VCaP (cell line): ENCODE measurements around the gene SLC17A4.
"Not testable (repeated sequence)": the region's sequence is repeated elsewhere in the genome, so short reads cannot be mapped to it uniquely, and the experiment has no call there.

ENCODE experiments used
- H3K27ac ChIP-seq: fragments of 450-650 bp; 2 replicates; pipeline ENCODE4 v1.5.1; 2017
- TF ChIP-seq, protein P1 (sequence below): fragments of 450-650 bp; conservative IDR thresholded peaks from 2 replicates; pipeline ENCODE4 v1.5.1; 2017; ENCODE audit warnings: mild to moderate bottlenecking, moderate library complexity

The SLC17A4 gene

GRCh38 chr6:25743868-25744267 is 10.7 kb upstream of the SLC17A4 start:
- TF ChIP-seq, protein P1, sequence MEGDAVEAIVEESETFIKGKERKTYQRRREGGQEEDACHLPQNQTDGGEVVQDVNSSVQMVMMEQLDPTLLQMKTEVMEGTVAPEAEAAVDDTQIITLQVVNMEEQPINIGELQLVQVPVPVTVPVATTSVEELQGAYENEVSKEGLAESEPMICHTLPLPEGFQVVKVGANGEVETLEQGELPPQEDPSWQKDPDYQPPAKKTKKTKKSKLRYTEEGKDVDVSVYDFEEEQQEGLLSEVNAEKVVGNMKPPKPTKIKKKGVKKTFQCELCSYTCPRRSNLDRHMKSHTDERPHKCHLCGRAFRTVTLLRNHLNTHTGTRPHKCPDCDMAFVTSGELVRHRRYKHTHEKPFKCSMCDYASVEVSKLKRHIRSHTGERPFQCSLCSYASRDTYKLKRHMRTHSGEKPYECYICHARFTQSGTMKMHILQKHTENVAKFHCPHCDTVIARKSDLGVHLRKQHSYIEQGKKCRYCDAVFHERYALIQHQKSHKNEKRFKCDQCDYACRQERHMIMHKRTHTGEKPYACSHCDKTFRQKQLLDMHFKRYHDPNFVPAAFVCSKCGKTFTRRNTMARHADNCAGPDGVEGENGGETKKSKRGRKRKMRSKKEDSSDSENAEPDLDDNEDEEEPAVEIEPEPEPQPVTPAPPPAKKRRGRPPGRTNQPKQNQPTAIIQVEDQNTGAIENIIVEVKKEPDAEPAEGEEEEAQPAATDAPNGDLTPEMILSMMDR: no peak
- H3K27ac ChIP-seq: no peak overlapping the region

- TF ChIP-seq, protein P1: no peak
- H3K27ac ChIP-seq: no peak overlapping the region
Observed at GRCh38 chr6:25745836-25746235, 8.7 kb upstream of the SLC17A4 start.

DNA sequence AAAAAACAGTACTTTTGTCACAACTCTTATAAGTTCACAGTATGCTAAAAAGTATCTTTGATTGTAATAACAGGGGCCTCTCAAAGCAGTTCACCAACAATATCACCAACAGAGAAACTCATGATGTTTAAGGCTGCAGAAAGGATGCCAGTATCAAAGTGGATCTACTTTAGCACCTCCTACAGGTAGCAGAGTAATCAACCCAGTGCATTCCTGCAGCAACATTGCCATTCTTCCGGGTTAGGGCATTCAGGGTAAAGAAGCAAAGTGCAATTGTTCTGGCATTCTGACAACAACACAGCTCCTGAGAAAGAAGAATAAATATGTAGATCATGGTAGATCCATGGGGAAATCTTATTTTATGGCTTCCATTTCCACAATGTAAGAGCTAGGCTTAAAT is 7.6 kb upstream of the SLC17A4 start:
- TF ChIP-seq, protein P1: no peak
- no peak overlapping the region for H3K27ac ChIP-seq

GRCh38 chr6:25747477-25747876 is 7.1 kb upstream of the SLC17A4 start:
- TF ChIP-seq, protein P1: no peak
- H3K27ac ChIP-seq: no peak overlapping the region

- TF ChIP-seq, protein P1: no peak
- no peak overlapping the region for H3K27ac ChIP-seq
Observed at GRCh38 chr6:25748049-25748448, 6.5 kb upstream of the SLC17A4 start.

DNA sequence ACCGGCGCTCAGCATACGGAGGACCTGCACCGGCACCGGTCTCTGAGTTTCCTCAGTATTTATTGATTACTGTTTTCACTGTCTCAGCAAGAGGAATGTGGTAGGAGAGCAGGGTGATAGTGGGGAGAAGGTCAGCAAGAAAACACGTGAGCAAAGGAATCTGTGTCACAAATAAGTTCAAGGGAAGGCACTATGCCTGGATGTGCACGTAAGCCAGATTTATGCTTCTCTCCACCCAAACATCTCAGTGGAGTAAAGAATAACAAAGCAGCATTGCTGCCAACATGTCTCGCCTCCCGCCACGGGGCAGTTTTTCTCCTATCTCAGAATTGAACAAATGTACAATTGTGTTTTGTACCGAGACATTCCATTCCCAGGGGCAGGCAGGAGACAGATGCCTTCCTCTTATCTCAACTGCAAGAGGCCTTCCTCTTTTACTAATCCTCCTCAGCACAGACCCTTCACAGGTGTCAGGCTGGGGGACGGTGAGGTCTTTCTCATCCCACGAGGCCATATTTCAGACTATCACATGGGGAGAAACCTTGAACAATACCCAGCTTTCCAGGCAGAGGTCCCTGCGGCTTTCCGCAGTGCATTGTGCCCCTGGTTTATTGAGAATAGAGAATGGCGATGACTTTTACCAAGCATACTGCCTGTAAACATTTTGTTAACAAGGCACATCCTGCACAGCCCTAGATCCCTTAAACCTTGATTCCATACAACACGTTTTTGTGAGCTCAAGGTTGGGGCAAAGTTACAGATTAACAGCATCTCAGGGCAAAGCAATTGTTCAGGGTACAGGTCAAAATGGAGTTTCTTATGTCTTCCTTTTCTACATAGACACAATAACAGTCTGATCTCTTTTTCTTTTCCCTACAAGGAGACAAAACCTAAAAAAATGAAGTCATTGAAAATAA is 5.7 kb upstream of the SLC17A4 start:
- not testable (repeated sequence) for H3K27ac ChIP-seq

DNA sequence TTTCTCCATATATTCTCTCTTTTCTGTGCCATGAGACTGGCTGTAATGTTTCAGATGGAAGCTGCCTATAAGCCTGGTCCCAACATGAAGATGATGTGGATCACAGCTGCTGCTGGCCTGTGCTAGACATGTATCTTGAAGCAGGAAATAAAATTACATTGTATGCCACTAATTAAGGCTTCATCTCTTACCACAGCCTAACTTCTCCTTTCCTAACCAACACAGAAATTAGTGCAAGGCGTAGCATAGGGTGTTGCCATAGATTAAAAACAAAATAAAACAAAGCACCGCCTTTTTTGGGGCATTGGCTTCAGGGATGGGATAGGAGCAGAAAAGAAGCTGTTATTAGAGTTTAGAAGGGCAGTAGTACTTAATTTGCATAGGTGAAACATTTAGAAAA is 4.7 kb upstream of the SLC17A4 start:
- TF ChIP-seq, protein P1: no peak
- H3K27ac ChIP-seq: no peak overlapping the region

DNA sequence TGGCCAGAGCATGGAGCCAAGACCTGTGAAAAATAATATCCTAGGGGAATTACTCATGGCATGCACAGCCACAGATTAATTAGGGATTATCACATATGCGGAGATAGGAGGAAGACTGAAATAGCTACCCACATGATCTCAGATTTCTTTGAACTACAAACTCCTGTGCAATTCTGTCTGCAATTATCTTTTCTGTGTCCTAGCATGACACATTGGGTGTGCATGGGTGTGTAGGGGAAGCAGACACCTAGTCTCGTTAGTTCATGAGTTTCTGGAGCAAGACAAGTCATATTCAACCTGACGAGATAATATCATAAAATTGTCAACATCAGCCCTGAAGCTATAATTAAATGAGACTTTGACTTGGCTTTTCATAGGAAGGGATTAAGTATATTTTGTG is 3.6 kb upstream of the SLC17A4 start:
- TF ChIP-seq, protein P1: no peak
- H3K27ac ChIP-seq: no peak overlapping the region
